ENCODE results near the gene CENATAC.
A peak's percentile ranks its signal among the peaks of the same experiment; 100 is the strongest.
"Not testable (repeated sequence)": the region's sequence is repeated elsewhere in the genome, so short reads cannot be mapped to it uniquely, and the experiment has no call there.

The CENATAC gene

DNA sequence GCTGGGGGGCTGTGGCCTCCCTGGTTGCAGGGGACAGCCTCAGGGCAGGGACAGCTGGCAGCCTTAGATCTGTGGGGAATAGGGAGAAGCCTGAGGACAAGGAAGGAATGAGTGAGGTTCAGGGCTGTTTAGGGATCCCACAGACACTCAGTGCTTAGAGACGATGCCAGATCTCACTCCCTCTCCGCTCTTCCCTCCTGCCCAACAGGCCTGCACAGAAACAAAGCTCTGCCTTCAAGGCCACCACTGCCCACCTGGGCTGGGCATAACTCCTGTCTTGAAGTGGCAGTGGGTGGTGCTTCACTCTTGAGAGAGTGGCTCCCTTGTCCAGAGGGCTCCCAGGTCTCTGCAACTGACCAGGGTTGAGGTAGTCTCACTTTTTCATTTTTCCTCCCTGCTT lies 13.1 kb upstream of the CENATAC start:
- DNase-seq, result no peak
- in situ Hi-C loops (cut with HindIII; ENCODE audit: low pct_ligation_motif_present, low pct_unique_long_range_greater_than_20kb, low sequenced_read_pairs), result no loop called here

DNA sequence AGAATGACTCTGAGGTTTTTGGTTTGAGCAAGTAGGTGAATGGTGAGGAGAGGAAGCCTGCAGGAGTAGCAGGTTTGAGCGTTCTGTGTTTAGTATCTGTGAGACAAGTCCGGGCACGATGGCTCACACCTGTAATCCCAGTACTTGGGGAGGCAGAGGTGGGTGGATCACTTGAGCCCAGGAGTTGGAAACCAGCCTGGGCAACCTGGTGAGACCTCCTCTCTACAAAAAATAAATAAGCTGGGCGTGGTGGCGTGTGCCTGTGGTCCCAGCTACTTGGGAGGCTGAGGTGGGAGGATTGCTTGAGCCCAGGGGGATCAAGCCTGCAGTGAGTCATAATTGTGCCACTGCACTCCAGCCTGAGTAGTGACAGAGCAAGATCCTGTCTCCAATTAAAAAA lies 9.7 kb upstream of the CENATAC start:
- in situ Hi-C loops (cut with HindIII; ENCODE audit: low pct_ligation_motif_present, low pct_unique_long_range_greater_than_20kb, low sequenced_read_pairs), result no loop called here
- no peak for DNase-seq

- DNase-seq; in situ Hi-C loops (cut with HindIII; ENCODE audit: low pct_ligation_motif_present, low pct_unique_long_range_greater_than_20kb, low sequenced_read_pairs): not testable (repeated sequence)
These were observed 6.4 kb upstream of the CENATAC start for GRCh38 chr11:118991486-118992038.

DNA sequence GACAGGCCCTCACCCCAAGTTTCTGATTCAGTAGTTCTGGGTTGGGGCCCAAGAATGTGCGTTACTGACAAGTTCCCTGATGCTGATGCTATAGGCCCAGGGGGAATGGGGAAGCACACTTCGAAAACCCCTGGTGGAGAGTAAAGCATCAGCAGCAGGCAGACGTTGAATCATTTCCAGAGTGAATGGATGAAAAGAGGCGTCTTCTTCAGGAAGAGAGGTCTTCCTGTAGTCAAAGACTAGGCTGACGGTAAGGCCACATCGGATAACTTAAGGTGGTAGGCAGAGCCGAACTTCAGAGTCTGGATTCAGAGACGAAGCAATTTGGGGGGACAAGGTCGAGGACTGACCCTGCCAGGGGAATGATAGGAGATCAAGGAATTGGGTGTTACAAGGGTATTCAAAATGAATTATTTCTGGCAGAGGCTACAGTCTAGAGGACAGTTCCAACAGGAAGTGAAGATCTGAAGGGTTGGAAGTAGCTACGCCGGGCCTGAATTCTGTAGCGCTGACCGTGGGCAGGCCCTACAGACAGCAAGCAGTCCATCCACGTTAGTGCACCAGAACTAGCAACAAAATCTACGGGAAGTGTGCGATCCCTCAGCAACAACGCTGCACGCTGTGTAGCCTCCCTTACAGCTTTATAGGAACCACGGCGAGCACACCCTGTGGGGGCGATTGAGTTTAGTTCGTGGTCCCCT lies 862 bp upstream of the CENATAC start:
- in situ Hi-C loops (cut with HindIII; ENCODE audit: low pct_ligation_motif_present, low pct_unique_long_range_greater_than_20kb, low sequenced_read_pairs), result no loop called here
- no peak for DNase-seq

- no peak for DNase-seq
- in situ Hi-C loops (cut with HindIII; ENCODE audit: low pct_ligation_motif_present, low pct_unique_long_range_greater_than_20kb, low sequenced_read_pairs), result no loop called here
These were observed 415 bp downstream of the CENATAC start for GRCh38 chr11:118998388-118998717.

- DNase-seq, result peak; percentile 87
- in situ Hi-C loops (cut with HindIII; ENCODE audit: low pct_ligation_motif_present, low pct_unique_long_range_greater_than_20kb, low sequenced_read_pairs), result no loop called here
These were observed 884 bp downstream of the CENATAC start for GRCh38 chr11:118998822-118999221.

DNA sequence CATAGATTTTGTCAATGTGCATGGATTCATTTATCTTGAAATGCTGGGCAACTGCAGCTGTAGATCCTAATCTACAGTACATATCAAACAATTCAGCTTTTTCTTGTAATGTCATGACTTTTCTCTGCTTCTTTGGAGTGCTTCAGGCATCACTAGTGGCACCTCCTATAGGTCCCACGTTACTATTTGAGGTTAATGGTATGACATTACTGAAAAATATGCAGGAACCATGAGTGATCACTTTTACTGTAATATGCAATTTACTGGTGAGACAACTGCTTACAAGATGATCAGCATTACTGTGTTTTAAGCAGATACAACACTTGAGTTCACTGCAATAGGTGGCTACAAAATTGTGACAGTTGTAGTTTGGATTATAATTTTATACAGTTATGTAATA lies 3.0 kb downstream of the CENATAC start:
- DNase-seq, result no peak
- in situ Hi-C loops (cut with HindIII; ENCODE audit: low pct_ligation_motif_present, low pct_unique_long_range_greater_than_20kb, low sequenced_read_pairs), result no loop called here

GRCh38 chr11:119006656-119007055 lies 8.7 kb downstream of the CENATAC start:
- no peak for DNase-seq
- in situ Hi-C loops (cut with HindIII; ENCODE audit: low pct_ligation_motif_present, low pct_unique_long_range_greater_than_20kb, low sequenced_read_pairs), result no loop called here

GRCh38 chr11:119011476-119012053 lies 13.6 kb downstream of the CENATAC start:
- in situ Hi-C loops (cut with HindIII; ENCODE audit: low pct_ligation_motif_present, low pct_unique_long_range_greater_than_20kb, low sequenced_read_pairs), result no loop called here

GRCh38 chr11:119012629-119013170 lies 14.8 kb downstream of the CENATAC start:
- DNase-seq, result no peak
- in situ Hi-C loops (cut with HindIII; ENCODE audit: low pct_ligation_motif_present, low pct_unique_long_range_greater_than_20kb, low sequenced_read_pairs), result no loop called here

More at GRCh38 chr11:119011476-119012053, 13.6 kb downstream of the CENATAC start:
- no peak for DNase-seq

GRCh38 chr11:119014209-119014924 lies 16.4 kb downstream of the CENATAC start:
- in situ Hi-C loops (cut with HindIII; ENCODE audit: low pct_ligation_motif_present, low pct_unique_long_range_greater_than_20kb, low sequenced_read_pairs), result no loop called here
- DNase-seq, result no peak

GRCh38 chr11:119015054-119015611 lies 17.2 kb downstream of the CENATAC start:
- DNase-seq, result no peak
- in situ Hi-C loops (cut with HindIII; ENCODE audit: low pct_ligation_motif_present, low pct_unique_long_range_greater_than_20kb, low sequenced_read_pairs), result no loop called here

- in situ Hi-C loops (cut with HindIII; ENCODE audit: low pct_ligation_motif_present, low pct_unique_long_range_greater_than_20kb, low sequenced_read_pairs), result no loop called here
- no peak for DNase-seq
These were observed 18.5 kb downstream of the CENATAC start for GRCh38 chr11:119016216-119017009.

- DNase-seq; in situ Hi-C loops (cut with HindIII; ENCODE audit: low pct_ligation_motif_present, low pct_unique_long_range_greater_than_20kb, low sequenced_read_pairs): not testable (repeated sequence)
These were observed 19.4 kb downstream of the CENATAC start for GRCh38 chr11:119017377-119017776.

- in situ Hi-C loops (cut with HindIII; ENCODE audit: low pct_ligation_motif_present, low pct_unique_long_range_greater_than_20kb, low sequenced_read_pairs), result no loop called here
- DNase-seq, result peak; percentile 94
These were observed 20.4 kb downstream of the CENATAC start, which contains the start of the genes RPS25 and TRAPPC4 for GRCh38 chr11:119018074-119018938. Gene RPS25 (minus strand): TSS chr11:119018343. CDS start chr11:119018284, 59 bp downstream. Gene TRAPPC4 (plus strand): TSS chr11:119018766. CDS start chr11:119018796, 30 bp downstream.

DNA sequence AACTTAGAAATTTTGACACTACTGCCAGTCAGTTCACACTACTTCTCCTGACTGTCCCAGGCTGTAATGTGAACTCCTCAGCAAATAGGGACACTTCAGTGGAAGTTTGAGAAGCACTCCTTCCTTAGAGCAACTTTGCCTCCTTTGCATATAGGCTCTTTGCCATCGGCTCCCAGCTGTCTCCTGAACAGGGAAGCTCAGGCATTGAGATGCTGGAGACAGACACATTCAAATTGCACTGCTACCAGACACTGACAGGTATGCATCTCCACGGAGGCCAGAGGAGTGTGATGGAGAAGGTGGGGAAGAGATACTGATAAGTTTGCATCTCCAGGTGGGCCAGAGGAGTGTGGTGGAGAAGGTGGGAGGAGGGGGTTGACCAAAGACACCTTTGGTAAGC lies 22.1 kb downstream of the CENATAC start:
- DNase-seq, result no peak
- in situ Hi-C loops (cut with HindIII; ENCODE audit: low pct_ligation_motif_present, low pct_unique_long_range_greater_than_20kb, low sequenced_read_pairs), result no loop called here

DNA sequence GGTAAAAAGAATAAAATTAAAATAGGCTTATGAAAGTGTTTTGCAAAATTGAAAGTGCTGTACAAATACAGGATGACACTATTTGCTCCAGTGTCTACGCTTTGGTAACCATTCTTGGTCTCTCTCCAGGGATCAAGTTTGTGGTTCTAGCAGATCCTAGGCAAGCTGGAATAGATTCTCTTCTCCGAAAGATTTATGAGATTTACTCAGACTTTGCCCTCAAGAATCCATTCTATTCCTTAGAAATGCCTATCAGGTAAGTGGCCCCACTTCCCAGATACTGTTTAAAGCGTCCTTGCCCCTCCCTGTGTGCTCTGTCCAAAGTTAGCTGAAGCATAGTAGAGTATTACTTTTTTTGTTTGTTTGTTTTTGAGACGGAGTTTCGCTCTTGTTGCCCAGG lies 23.7 kb downstream of the CENATAC start:
- no peak for DNase-seq
- in situ Hi-C loops (cut with HindIII; ENCODE audit: low pct_ligation_motif_present, low pct_unique_long_range_greater_than_20kb, low sequenced_read_pairs), result no loop called here
